PC-9 (cell line): ENCODE measurements around the gene HMCES. TPM values are rescaled to one million over a fixed set of nuclear protein-coding genes. Genes with fewer than 3 reads are reported as not detected.

ENCODE experiments used
- BruUV-seq: library from RNA; stranded (reverse); fragments of 400-500 nt; replicated peaks from 2 replicates; lab custom pipeline; 2021; lab: Mats Ljungman, UMichigan
- CTCF ChIA-PET: fragments of 300-600 bp; sonication (Branson Sonifier 250); formaldehyde crosslinking; loops from one replicate; lab custom pipeline; 2022; ENCODE audit warnings: antibody characterized with exemption; lab: Charles Lee
- POLR2A ChIA-PET: fragments of 300-600 bp; sonication (Branson Sonifier 250); formaldehyde crosslinking; loops from one replicate; lab custom pipeline; 2022; ENCODE audit warnings: antibody characterized with exemption; ENCODE audit not compliant: unreplicated experiment; lab: Charles Lee
- DNase-seq, 2 experiments: peaks; one replicate each; pipeline versions ENCODE4 v3.0.0 to v3.0.0-alpha.2; 2015 to 2022; ENCODE audit warnings: mixed read lengths in 1 of 2
- H2AFZ ChIP-seq: fragments of 200-600 bp; sonication (generic); 2 replicates; pipeline ENCODE4 v1.8.1; 2017; ENCODE audit warnings: antibody characterized with exemption
- H3F3A ChIP-seq: fragments of 200-600 bp; sonication (generic); 2 replicates; pipeline ENCODE4 v1.8.1; 2017; ENCODE audit warnings: antibody characterized with exemption, mild to moderate bottlenecking, low read depth; ENCODE audit not compliant: insufficient read depth
- H3K27ac ChIP-seq: fragments of 200-600 bp; sonication (generic); 2 replicates; pipeline ENCODE4 v1.6.1; 2016; ENCODE audit warnings: mixed run types
- H3K27me3 ChIP-seq: fragments of 200-600 bp; sonication (generic); 2 replicates; pipeline ENCODE4 v1.6.1; 2016; ENCODE audit warnings: low read depth, mixed run types; ENCODE audit not compliant: insufficient read depth
- H3K36me3 ChIP-seq: fragments of 200-600 bp; sonication (generic); 2 replicates; pipeline ENCODE4 v1.6.1; 2016; ENCODE audit warnings: low read depth, mixed run types
- H3K4me1 ChIP-seq: fragments of 200-600 bp; sonication (generic); replicated peaks from 2 replicates; pipeline ENCODE4 v1.6.1; 2016; ENCODE audit warnings: mixed run types; ENCODE audit not compliant: insufficient read depth
- H3K4me2 ChIP-seq: fragments of 200-600 bp; sonication (generic); 2 replicates; pipeline ENCODE4 v1.6.1; 2017; ENCODE audit warnings: mixed run types
- H3K4me3 ChIP-seq: fragments of 200-600 bp; sonication (generic); 2 replicates; pipeline ENCODE4 v1.6.1; 2016; ENCODE audit warnings: mixed run types
- H3K79me2 ChIP-seq: fragments of 200-600 bp; sonication (generic); 2 replicates; pipeline ENCODE4 v1.6.1; 2017; ENCODE audit warnings: low read depth, mixed run types
- H3K9me2 ChIP-seq: fragments of 200-600 bp; sonication (generic); 2 replicates; pipeline ENCODE4 v1.8.1; 2017; ENCODE audit warnings: mild to moderate bottlenecking; ENCODE audit not compliant: insufficient read depth
- H3K9me3 ChIP-seq: fragments of 200-600 bp; sonication (generic); 2 replicates; pipeline ENCODE4 v1.8.1; 2016; ENCODE audit warnings: low read depth; ENCODE audit not compliant: insufficient read depth
- H4K20me1 ChIP-seq: fragments of 200-600 bp; sonication (generic); 2 replicates; pipeline ENCODE4 v1.8.1; 2017; ENCODE audit not compliant: insufficient read depth
- CTCF ChIP-seq: fragments of 200-600 bp; sonication (generic); conservative IDR thresholded peaks from 2 replicates; pipeline ENCODE4 v1.6.1; 2017; ENCODE audit warnings: mixed run types, antibody characterized with exemption, mild to moderate bottlenecking, moderate library complexity
- EZH2 ChIP-seq: fragments of 200-600 bp; sonication (generic); IDR thresholded peaks from 2 replicates; pipeline ENCODE4 v1.8.0; 2017; ENCODE audit warnings: antibody characterized with exemption, low read depth
- intact Hi-C: fragments of 100-400 bp; cut with micrococcal nuclease; formaldehyde crosslinking; loops from one replicate; pipeline ENCODE4 v1.10.0; 2022; ENCODE audit not compliant: unreplicated experiment
- total RNA-seq: library from RNA; stranded (reverse); gene quantifications from 2 replicates; pipeline ENCODE4 v1.2.3, GENCODE V29; 2021

The HMCES gene
- total RNA-seq, 1 experiment from 2014 or later: 60.9 TPM

DNA sequence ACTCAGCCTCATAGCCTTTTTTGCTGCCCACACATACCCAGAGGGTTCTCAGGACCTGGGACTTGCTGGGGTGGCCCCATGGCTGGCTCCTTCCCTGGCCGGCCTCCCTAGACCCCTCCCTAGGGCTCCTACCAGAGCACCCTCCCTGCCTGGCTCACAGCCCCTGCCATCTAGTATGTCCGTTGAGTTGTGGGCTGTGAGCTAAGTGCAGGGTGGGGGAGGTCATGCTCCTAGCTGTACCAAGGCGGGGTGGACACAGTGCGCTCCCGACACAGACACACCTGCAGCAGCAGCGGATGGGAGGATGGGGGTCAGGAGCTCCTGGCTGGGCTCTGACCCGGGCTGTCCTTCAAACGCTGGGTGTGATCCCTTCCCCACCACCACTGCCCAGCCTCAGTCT is 41.6 kb downstream of the HMCES start:
- intact Hi-C loops: no loop called here
- TF ChIP-seq EZH2 (no peak), CTCF (no peak)
- Histone ChIP-seq H3K9me2 (no peaks in the 10 kb centered on the region), H3K9me3 (no peaks in the 10 kb centered on the region), H4K20me1 (no peaks in the 10 kb centered on the region), H3K36me3 (no peaks in the 10 kb centered on the region), H2AFZ (no peak overlapping the region), H3K4me2 (no peak overlapping the region), H3K27ac (no peak overlapping the region), H3F3A (no peaks in the 10 kb centered on the region), H3K79me2 (no peaks in the 10 kb centered on the region), H3K27me3 (no peaks in the 10 kb centered on the region), H3K4me1 (no peaks in the 10 kb centered on the region), H3K4me3 (no peak overlapping the region)
- ChIA-PET POLR2A (no interaction called here), CTCF (interaction anchor here (0.5 kb wide), 1 partner anchor 616 kb away, joined by 5 read pairs; no protein-coding TSS in a partner anchor)
- BruUV-seq: no TSS peak
- DNase-seq: no peak

GRCh38 chr3:129320825-129321487 is 42.3 kb downstream of the HMCES start:
- DNase-seq: no peak
- H3K36me3 ChIP-seq: no peaks in the 10 kb centered on the region
- H2AFZ ChIP-seq: no peak overlapping the region
- no peaks in the 10 kb centered on the region for H3K4me1 ChIP-seq
- BruUV-seq: no TSS peak
- H3K4me3 ChIP-seq: no peak overlapping the region
- H3K9me3 ChIP-seq: no peaks in the 10 kb centered on the region
- H3K4me2 ChIP-seq: no peak overlapping the region
- H3F3A ChIP-seq: no peaks in the 10 kb centered on the region
- H3K27me3 ChIP-seq: no peaks in the 10 kb centered on the region
- intact Hi-C loops: no loop called here
- POLR2A ChIA-PET: interaction anchor here (0.6 kb wide), 1 partner anchor 189 kb away, joined by 4 read pairs; no protein-coding TSS in a partner anchor
- CTCF ChIA-PET: interaction anchor here (0.5 kb wide), 1 partner anchor 615 kb away, joined by 5 read pairs; no protein-coding TSS in a partner anchor
- H3K79me2 ChIP-seq: no peaks in the 10 kb centered on the region
- no peaks in the 10 kb centered on the region for H4K20me1 ChIP-seq
- no peak overlapping the region for H3K27ac ChIP-seq
- TF ChIP-seq EZH2: no peak
- TF ChIP-seq CTCF: no peak
- no peaks in the 10 kb centered on the region for H3K9me2 ChIP-seq

- Histone ChIP-seq H3K4me3 (no peak overlapping the region), H4K20me1 (no peaks in the 10 kb centered on the region), H3K4me2 (no peak overlapping the region), H3F3A (no peaks in the 10 kb centered on the region), H3K4me1 (no peaks in the 10 kb centered on the region), H2AFZ (no peak overlapping the region), H3K79me2 (no peaks in the 10 kb centered on the region), H3K9me3 (no peaks in the 10 kb centered on the region), H3K36me3 (no peaks in the 10 kb centered on the region), H3K27ac (no peak overlapping the region), H3K9me2 (no peaks in the 10 kb centered on the region), H3K27me3 (no peaks in the 10 kb centered on the region)
- no peak for DNase-seq
- CTCF ChIA-PET: no interaction called here
- BruUV-seq: no TSS peak
- intact Hi-C loops: no loop called here
- TF ChIP-seq CTCF: no peak
- no peak for TF ChIP-seq EZH2
- POLR2A ChIA-PET: no interaction called here
Observed at GRCh38 chr3:129321887-129322286, 43.2 kb downstream of the HMCES start.
